Retina (tissue), 1 donor: ENCODE measurements around the gene SLC6A19.

Experiments used
- DNase-seq: peaks from one replicate; pipeline ENCODE4 v3.0.0-alpha.2; 2016

SLC6A19 gene

DNA sequence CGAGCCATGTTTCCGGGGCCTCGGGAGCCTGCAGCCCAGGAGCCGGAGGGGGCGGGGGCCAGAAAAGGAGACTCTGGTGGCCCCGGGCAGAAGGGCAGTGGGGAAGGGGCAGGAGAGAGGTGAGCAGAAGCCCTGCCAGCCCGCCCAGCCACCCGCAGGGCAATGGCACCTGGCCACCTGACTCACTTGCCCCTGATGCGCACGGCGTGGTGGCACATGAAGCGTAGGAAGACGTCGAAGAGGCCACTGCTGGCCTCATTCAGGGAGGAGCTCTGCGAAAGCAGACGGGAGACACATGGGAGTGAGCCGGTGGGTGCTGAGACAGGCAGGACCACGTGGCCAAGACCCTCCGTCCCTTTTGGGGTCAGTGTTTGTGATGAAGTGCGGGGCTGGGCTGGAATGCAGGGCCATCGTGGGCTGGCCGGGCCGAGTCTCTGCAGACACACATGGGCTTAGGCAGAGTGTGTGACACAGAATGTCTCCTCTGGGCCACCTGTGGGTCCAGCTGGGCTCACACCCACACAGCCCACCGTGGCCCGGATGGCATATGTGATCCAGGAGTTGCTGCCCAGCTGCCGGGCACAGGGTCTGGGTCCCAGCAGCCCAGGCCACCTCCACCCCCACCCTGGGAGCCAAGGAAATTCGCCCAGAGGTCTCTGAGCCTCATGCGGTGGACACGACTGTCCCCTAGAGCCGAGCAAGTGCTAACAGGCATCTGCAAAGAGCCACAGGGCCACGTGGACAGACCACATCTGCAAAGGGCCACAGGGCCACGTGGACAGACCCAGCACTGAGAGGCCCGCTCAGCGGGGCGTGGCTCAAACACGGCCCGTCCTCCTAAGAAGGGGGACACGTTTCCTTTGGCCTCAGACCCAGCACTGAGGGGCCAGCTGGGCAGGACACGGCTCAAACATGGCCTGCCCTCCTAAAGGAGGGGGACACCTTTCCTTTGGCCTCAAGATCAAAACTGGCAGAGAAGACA is 69.8 kb downstream of the SLC6A19 start:
- DNase-seq, result no peak

DNA sequence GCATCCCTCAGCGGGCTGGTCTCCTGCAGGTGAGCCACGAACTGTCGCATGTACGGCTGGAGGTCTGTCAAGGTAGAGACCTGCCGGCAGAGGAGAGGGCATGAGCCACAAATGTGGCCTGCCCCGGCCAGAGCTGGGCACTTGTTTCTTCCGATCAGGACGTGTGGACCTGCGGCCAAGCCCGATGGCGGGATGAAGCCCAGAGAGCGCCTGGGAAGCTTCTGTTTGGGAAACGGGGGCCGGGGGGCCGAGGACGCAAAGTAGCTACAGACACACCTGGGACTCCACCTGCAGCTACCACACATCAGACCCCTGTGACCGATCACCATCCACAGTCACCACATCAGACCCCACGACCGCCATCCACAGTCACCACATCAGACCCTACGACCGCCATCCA is 70.8 kb downstream of the SLC6A19 start:
- no peak for DNase-seq

DNA sequence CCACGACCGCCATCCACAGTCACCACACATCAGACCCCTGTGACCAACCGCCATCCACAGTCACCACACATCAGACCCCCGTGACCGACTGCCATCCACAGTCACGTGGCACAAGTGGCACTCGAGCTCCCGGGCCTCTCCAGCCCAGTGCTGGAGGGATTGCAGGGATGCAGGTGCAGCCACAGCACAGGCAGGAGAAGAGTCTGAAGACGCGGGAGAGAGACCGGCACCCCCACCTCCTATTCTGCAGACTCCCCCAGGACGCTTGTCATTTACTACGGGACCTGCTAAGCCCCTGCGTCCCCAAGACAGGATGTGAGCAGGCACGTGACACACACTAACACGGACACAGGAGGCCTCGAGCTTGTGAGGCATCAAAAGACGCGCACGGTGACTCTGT is 72.3 kb downstream of the SLC6A19 start:
- DNase-seq, result no peak

DNA sequence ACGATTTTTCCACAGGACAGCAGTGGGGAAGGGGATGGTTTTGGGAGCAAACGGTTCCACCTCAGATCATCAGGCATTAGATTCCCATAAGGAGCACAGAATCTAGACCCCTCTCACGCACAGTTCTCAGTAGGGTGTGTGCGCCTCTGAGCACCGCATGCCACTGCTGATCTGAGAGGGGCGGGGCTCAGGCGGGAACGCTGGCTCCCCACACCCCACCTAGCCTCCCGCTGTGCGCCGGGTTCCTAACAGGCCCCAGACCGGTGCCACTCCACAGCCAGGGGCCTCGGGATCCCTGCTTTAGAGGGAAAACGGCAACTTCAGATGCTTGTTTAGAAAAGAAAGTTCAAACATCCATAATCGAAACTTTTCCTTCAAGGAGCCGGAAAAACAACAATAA is 73.1 kb downstream of the SLC6A19 start:
- DNase-seq, result no peak
